Measurements from ENCODE around the gene NANOS1. TPM values are rescaled to one million over a fixed set of nuclear protein-coding genes. Genes with fewer than 3 reads are reported as not detected.

Gene NANOS1
- total and polyA plus RNA-seq, 9 of the 15 experiments (the other 6 are each of a cell fraction or from before 2014, with no cell fraction given), result 0.14 to 1.6 (median 0.83) TPM; not detected in 1

GRCh38 chr10:119079599-119080520 lies 50.3 kb downstream of the NANOS1 start (continued):
- TF ChIP-seq CEBPG (CRISPR knock-in tag; IDR thresholded peaks at IDR 0.05), result no peak
- TF ChIP-seq CEBPG (tag; conservative IDR thresholded peaks at IDR 0.05 in 1 of 2, IDR thresholded peaks at IDR 0.05 in 1 of 2), result no peak
- TF ChIP-seq ZZZ3 (IDR thresholded peaks at IDR 0.05), result no peak
- no peak for TF ChIP-seq ZNF140 (CRISPR knock-in tag; IDR thresholded peaks at IDR 0.05)
- peak; percentile 62 for TF ChIP-seq NFRKB (IDR thresholded peaks at IDR 0.05; ENCODE audit: low read depth)
- 0 out of 4 replicates have a peak, but pooled peaks of 1 of the 2 experiments have one; percentile 11 for TF ChIP-seq MAZ (CRISPR knock-in tag; conservative IDR thresholded peaks at IDR 0.05 in 1 of 2, IDR thresholded peaks at IDR 0.05 in 1 of 2)
- no peak for TF ChIP-seq ELF4 (CRISPR knock-in tag; IDR thresholded peaks at IDR 0.05)
- no peak for TF ChIP-seq ESRRB (CRISPR knock-in tag; IDR thresholded peaks at IDR 0.05; ENCODE audit: borderline replicate concordance)
- TF ChIP-seq AFF1 (IDR thresholded peaks at IDR 0.05; ENCODE audit: low read depth in 1 of 2, partially characterized antibody in 2 of 2), result peak in 1 of 2 experiments; percentile 10
- TF ChIP-seq EGR1 (conservative IDR thresholded peaks at IDR 0.05), result peak; percentile 96
- TF ChIP-seq EWSR1 (IDR thresholded peaks at IDR 0.05; ENCODE audit: borderline replicate concordance, low read depth, partially characterized antibody), result no peak
- no peak for TF ChIP-seq BRD9 (IDR thresholded peaks at IDR 0.05; ENCODE audit: low read depth, partially characterized antibody)
- TF ChIP-seq, protein P1, sequence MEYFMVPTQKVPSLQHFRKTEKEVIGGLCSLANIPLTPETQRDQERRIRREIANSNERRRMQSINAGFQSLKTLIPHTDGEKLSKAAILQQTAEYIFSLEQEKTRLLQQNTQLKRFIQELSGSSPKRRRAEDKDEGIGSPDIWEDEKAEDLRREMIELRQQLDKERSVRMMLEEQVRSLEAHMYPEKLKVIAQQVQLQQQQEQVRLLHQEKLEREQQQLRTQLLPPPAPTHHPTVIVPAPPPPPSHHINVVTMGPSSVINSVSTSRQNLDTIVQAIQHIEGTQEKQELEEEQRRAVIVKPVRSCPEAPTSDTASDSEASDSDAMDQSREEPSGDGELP (CRISPR knock-in tag; IDR thresholded peaks at IDR 0.05; ENCODE audit: borderline replicate concordance), result 0 out of 2 replicates have a peak, but pooled peaks have one; percentile 17
